Ovary (tissue), 9 donors: ENCODE results near the gene HRAS. TPM values are rescaled to one million over a fixed set of nuclear protein-coding genes. Genes with fewer than 3 reads are reported as not detected.

Source experiments
- DNase-seq, 5 donors: peaks; one replicate each; pipeline ENCODE4 v3.0.0-alpha.2; 2019 to 2020
- H3K27ac ChIP-seq, 2 donors: fragments of 200-600 bp; one replicate each; pipeline versions ENCODE4 v1.5.1 to v1.8.0; 2019 to 2022
- H3K27me3 ChIP-seq: fragments of 200-600 bp; one replicate; pipeline ENCODE4 v1.8.0; 2022
- H3K36me3 ChIP-seq: fragments of 200-600 bp; sonication (generic); one replicate; pipeline ENCODE4 v1.5.1; 2019
- H3K4me1 ChIP-seq: one replicate; pipeline ENCODE4 v1.8.1; 2013; ENCODE audit warnings: mild to moderate bottlenecking, moderate library complexity; ENCODE audit not compliant: insufficient read depth
- H3K4me3 ChIP-seq: fragments of 200-600 bp; sonication (generic); one replicate; pipeline ENCODE4 v1.5.1; 2017
- H3K9me3 ChIP-seq, 2 donors: fragments of 200-600 bp in 1 of 2; sonication (generic) in 1 of 2; one replicate each; pipeline versions ENCODE4 v1.5.1 to v1.8.1; 2013 to 2019; ENCODE audit warnings: mild to moderate bottlenecking in 1 of 2, moderate library complexity in 1 of 2
- EP300 ChIP-seq: sonication (generic); formaldehyde crosslinking; IDR thresholded peaks from one replicate; pipeline ENCODE4 v1.6.1; 2017; ENCODE audit warnings: antibody characterized with exemption
- POLR2A ChIP-seq: fragments of 450-650 bp; IDR thresholded peaks from one replicate; pipeline ENCODE4 v1.6.1; 2017; ENCODE audit warnings: antibody characterized with exemption, mild to moderate bottlenecking, moderate library complexity
- WGBS, 3 donors: extraction: QIAGEN DNeasy Blood & Tissue Kit in 1 of 3; methylation state at CpG; one replicate each; pipeline versions ENCODE4 v1.1.5 to v1.1.7; 2013 to 2017; 5-methylcytosine and 5-hydroxymethylcytosine counted together
- intact Hi-C, 4 donors: fragments of 100-400 bp; cut with DNase I; formaldehyde crosslinking; loops; one replicate each; pipeline versions ENCODE4 v1.11.0 to v1.15.1; 2022 to 2023
- polyA plus RNA-seq, 2 donors: library from polyadenylated mRNA; stranded (reverse); fragments of 200-250 nt in 1 of 2; fragments of 350-450 nt in 1 of 2; fragmentation: Illumina TruSeq in 1 of 2; extraction: RNeasy Lipid Tissue Mini Kit (QIAGEN cat#74804) in 1 of 2; gene quantifications; one replicate each; pipeline ENCODE4 v1.2.3, GENCODE V29; 2013 to 2014
- total RNA-seq, 7 donors: library from RNA; depleted of rRNA in 2 of 7; stranded (reverse); fragments of >200 nt in 2 of 7; fragmentation: NEBNext Ultra II Directional in 3 of 7; extraction: Animal tissue kit (Norgen Biotek cat#: 25700) in 3 of 7; gene quantifications; one replicate each; pipeline versions ENCODE4 v1.1.0 to v1.2.4, GENCODE V29; 2016 to 2023
- TF ChIP-seq, protein P1 (sequence below), 3 donors: fragments of 450-650 bp in 2 of 3; fragments of 200-600 bp in 1 of 3; IDR thresholded peaks; one replicate each; pipeline versions ENCODE4 v1.5.1 to v1.8.0; 2016 to 2022; ENCODE audit warnings: antibody characterized with exemption in 3 of 3, mild to moderate bottlenecking in 1 of 3
- donor health status: DM: no; HTN: no; CAD: no; lungs with moderate emphysema.
- donor health status: DM: no; HTN: no; CAD: no.
- donor health status: Bipolar disorder and iron deficiency.
- donor health status: DM: yes; HTN: yes; CAD: no.
- donor health status: DM: no; HTN: no; CAD: no.
- donor health status: DM: yes; HTN: yes; CAD: no.

HRAS gene
- total and polyA plus RNA-seq, 9 donors, result 4.3 to 49.6 (median 36.3) TPM

GRCh38 chr11:560305-561147 lies 25.1 kb upstream of the HRAS start, which contains the start of the genes LMNTD2 and RASSF7:
TSS of gene LMNTD2 (minus strand) at chr11:560738. CDS start at chr11:560716, 22 bp downstream.
TSS of gene RASSF7 (plus strand) at chr11:560970. CDS start at chr11:561769, 799 bp downstream.
- Histone ChIP-seq H3K4me1 (peaks cover 7% of the 10 kb centered on the region), H3K4me3 (peak within 1 kb of the TSS; percentile 56), H3K36me3 (no peaks in the 10 kb centered on the region), H3K27ac (no peak within 1 kb of the TSS), H3K9me3 (no peaks in the 10 kb centered on the region), H3K27me3 (no peaks in the 10 kb centered on the region)
- 1 to 3% (median 2%) methylated on average over 45 to 95 of the region's 95 CpGs for WGBS, 3 donors
- TF ChIP-seq EP300, result no peak
- intact Hi-C loops, result loop anchor here in 1 of 4 donors (5.0 kb wide), 1 partner anchor 1267 kb away; no protein-coding TSS in a partner anchor
- DNase-seq, result peak; percentile 89 to 93 (median 92)

GRCh38 chr11:559712-560304 lies 24.4 kb upstream of the HRAS start:
- intact Hi-C loops, result loop anchor here in 1 of 4 donors (5.0 kb wide), 2 partner anchors 162 to 1267 kb away; no protein-coding TSS in a partner anchor
- WGBS, 3 donors, result 79 to 82% (median 80%) methylated on average over 18 of the region's 18 CpGs
- Histone ChIP-seq H3K27ac (no peak overlapping the region), H3K4me1 (peaks cover 9% of the 10 kb centered on the region), H3K36me3 (no peaks in the 10 kb centered on the region), H3K9me3 (no peaks in the 10 kb centered on the region), H3K27me3 (no peaks in the 10 kb centered on the region), H3K4me3 (peak overlapping the region; percentile 56)
- no peak for DNase-seq
- TF ChIP-seq, protein P1, sequence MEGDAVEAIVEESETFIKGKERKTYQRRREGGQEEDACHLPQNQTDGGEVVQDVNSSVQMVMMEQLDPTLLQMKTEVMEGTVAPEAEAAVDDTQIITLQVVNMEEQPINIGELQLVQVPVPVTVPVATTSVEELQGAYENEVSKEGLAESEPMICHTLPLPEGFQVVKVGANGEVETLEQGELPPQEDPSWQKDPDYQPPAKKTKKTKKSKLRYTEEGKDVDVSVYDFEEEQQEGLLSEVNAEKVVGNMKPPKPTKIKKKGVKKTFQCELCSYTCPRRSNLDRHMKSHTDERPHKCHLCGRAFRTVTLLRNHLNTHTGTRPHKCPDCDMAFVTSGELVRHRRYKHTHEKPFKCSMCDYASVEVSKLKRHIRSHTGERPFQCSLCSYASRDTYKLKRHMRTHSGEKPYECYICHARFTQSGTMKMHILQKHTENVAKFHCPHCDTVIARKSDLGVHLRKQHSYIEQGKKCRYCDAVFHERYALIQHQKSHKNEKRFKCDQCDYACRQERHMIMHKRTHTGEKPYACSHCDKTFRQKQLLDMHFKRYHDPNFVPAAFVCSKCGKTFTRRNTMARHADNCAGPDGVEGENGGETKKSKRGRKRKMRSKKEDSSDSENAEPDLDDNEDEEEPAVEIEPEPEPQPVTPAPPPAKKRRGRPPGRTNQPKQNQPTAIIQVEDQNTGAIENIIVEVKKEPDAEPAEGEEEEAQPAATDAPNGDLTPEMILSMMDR (IDR thresholded peaks at IDR 0.05), result no peak
- no peak for TF ChIP-seq EP300
- TF ChIP-seq POLR2A, result no peak

DNA sequence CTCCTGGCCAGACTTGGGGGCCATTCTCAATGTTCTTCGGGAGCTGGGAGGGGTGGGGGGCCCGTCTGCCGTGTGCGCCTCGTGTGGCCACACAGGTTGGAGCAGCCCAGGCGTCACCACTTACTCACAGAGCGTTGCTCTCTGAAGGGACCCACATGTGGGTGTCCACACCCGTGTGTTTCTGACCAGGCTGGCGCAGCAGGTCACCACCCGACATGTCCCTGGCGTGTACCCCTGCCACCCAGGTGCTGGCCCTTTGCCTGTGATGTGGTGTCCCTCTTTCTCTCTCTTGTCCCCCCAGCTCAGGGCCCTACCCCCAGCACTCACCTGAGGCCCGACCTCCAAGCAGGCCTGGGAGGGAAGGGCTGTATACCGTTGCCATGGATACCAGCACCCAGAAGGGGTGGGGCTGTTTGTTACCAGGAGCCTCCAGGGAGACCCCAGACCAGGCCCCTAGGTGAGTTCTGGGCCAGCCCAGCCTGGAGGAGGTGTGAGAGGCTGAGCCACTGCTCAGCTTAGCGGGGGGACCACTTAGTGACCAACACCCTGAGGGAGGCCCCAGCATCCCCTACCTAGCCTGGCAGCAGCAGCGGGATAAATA lies 23.7 kb upstream of the HRAS start:
- WGBS, 3 donors, result 79 to 83% (median 80%) methylated on average over 15 of the region's 15 CpGs
- TF ChIP-seq EP300 (no peak), POLR2A (no peak)
- TF ChIP-seq, protein P1 (IDR thresholded peaks at IDR 0.05), result no peak
- H3K4me3 ChIP-seq, result no peak overlapping the region
- no peak for DNase-seq
- no peaks in the 10 kb centered on the region for H3K36me3 ChIP-seq
- intact Hi-C loops, result loop anchor here in 1 of 4 donors (5.0 kb wide), 1 partner anchor 163 kb away; no protein-coding TSS in a partner anchor
- H3K4me1 ChIP-seq, result peaks cover 9% of the 10 kb centered on the region
- H3K27me3 ChIP-seq, result no peaks in the 10 kb centered on the region
- no peak overlapping the region for H3K27ac ChIP-seq
- H3K9me3 ChIP-seq, result no peaks in the 10 kb centered on the region

GRCh38 chr11:558503-558902 lies 23.1 kb upstream of the HRAS start:
- Histone ChIP-seq H3K4me1 (peaks cover 9% of the 10 kb centered on the region), H3K27ac (no peak overlapping the region), H3K9me3 (no peaks in the 10 kb centered on the region), H3K27me3 (peaks cover 3% of the 10 kb centered on the region), H3K36me3 (no peaks in the 10 kb centered on the region), H3K4me3 (no peak overlapping the region)
- intact Hi-C loops, result loop anchor here in 1 of 4 donors (5.0 kb wide), 1 partner anchor 164 kb away; no protein-coding TSS in a partner anchor
- no peak for TF ChIP-seq EP300
- TF ChIP-seq, protein P1 (IDR thresholded peaks at IDR 0.05), result no peak
- no peak for DNase-seq
- 82 to 87% (median 84%) methylated on average over 16 to 20 of the region's 20 CpGs for WGBS, 3 donors
